ENCODE data around the gene MGAT5.

DNA sequence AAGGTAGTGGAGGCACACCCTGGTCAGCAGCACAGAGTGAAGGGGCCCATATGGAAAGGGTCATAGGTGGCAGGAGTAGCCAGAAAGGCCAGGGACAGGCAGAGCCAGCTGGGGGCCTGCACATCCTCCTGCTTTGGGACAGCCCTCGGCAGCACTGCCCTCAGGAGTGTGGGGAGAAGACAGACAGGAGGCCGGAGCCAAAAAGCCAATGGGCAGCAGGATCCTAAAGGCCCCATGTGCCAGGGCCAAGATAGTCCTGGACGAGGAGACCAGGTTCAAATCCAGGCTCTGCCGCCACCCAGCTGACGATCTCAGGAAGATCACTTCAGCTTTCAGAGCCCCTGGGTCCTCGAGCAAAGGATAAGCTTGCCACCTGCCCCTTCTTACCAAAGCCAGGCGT lies 244.8 kb downstream of the MGAT5 start:
- TF ChIP-seq POLR2AphosphoS5 (IDR thresholded peaks at IDR 0.05; ENCODE audit: low read depth, low read length) (no peak), JUND (IDR thresholded peaks at IDR 0.05) (no peak), ELF1 (IDR thresholded peaks at IDR 0.05; ENCODE audit: borderline replicate concordance, low read depth) (no peak), ZNF274 (IDR thresholded peaks at IDR 0.05; ENCODE audit: low read depth, low read length) (no peak), POLR2A (IDR thresholded peaks at IDR 0.05; ENCODE audit: borderline replicate concordance, extremely low read depth, insufficient read depth, insufficient read length) (no peak), RAD21 (IDR thresholded peaks at IDR 0.05; ENCODE audit: low read depth) (no peak), CEBPB (IDR thresholded peaks at IDR 0.05; ENCODE audit: low read depth) (no peak), EZH2 (IDR thresholded peaks at IDR 0.05) (no peak), SIN3A (IDR thresholded peaks at IDR 0.05; ENCODE audit: low read depth) (no peak), TCF7L2 (IDR thresholded peaks at IDR 0.05; ENCODE audit: borderline replicate concordance, extremely low read depth, insufficient read depth, insufficient read length) (no peak), ZFX (IDR thresholded peaks at IDR 0.05) (no peak)
- TF ChIP-seq, protein P1, sequence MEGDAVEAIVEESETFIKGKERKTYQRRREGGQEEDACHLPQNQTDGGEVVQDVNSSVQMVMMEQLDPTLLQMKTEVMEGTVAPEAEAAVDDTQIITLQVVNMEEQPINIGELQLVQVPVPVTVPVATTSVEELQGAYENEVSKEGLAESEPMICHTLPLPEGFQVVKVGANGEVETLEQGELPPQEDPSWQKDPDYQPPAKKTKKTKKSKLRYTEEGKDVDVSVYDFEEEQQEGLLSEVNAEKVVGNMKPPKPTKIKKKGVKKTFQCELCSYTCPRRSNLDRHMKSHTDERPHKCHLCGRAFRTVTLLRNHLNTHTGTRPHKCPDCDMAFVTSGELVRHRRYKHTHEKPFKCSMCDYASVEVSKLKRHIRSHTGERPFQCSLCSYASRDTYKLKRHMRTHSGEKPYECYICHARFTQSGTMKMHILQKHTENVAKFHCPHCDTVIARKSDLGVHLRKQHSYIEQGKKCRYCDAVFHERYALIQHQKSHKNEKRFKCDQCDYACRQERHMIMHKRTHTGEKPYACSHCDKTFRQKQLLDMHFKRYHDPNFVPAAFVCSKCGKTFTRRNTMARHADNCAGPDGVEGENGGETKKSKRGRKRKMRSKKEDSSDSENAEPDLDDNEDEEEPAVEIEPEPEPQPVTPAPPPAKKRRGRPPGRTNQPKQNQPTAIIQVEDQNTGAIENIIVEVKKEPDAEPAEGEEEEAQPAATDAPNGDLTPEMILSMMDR (IDR thresholded peaks at IDR 0.05 in 2 of 3, conservative IDR thresholded peaks at IDR 0.05 in 1 of 3; ENCODE audit: borderline replicate concordance in 1 of 3, insufficient read depth in 1 of 3, low read depth in 2 of 3, low read length in 2 of 3): no peak
- TF ChIP-seq, protein P2, sequence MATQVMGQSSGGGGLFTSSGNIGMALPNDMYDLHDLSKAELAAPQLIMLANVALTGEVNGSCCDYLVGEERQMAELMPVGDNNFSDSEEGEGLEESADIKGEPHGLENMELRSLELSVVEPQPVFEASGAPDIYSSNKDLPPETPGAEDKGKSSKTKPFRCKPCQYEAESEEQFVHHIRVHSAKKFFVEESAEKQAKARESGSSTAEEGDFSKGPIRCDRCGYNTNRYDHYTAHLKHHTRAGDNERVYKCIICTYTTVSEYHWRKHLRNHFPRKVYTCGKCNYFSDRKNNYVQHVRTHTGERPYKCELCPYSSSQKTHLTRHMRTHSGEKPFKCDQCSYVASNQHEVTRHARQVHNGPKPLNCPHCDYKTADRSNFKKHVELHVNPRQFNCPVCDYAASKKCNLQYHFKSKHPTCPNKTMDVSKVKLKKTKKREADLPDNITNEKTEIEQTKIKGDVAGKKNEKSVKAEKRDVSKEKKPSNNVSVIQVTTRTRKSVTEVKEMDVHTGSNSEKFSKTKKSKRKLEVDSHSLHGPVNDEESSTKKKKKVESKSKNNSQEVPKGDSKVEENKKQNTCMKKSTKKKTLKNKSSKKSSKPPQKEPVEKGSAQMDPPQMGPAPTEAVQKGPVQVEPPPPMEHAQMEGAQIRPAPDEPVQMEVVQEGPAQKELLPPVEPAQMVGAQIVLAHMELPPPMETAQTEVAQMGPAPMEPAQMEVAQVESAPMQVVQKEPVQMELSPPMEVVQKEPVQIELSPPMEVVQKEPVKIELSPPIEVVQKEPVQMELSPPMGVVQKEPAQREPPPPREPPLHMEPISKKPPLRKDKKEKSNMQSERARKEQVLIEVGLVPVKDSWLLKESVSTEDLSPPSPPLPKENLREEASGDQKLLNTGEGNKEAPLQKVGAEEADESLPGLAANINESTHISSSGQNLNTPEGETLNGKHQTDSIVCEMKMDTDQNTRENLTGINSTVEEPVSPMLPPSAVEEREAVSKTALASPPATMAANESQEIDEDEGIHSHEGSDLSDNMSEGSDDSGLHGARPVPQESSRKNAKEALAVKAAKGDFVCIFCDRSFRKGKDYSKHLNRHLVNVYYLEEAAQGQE (IDR thresholded peaks at IDR 0.05; ENCODE audit: low read depth): no peak

Measured in HCT116 (cell line).